Sigmoid colon (tissue), 7 donors: Measurements from ENCODE around the gene PRIMA1. TPM values are rescaled to one million over a fixed set of nuclear protein-coding genes. Genes with fewer than 3 reads are reported as not detected.

ENCODE experiments used
- DNase-seq: peaks from one replicate; pipeline ENCODE4 v3.0.0-alpha.2; 2019
- H3K27ac ChIP-seq, 4 donors: fragments of 200-600 bp; sonication (generic); one replicate each; pipeline ENCODE4 v1.5.1; 2016 to 2019; ENCODE audit warnings: mild to moderate bottlenecking in 1 of 4
- H3K27me3 ChIP-seq, 3 donors: fragments of 200-600 bp; sonication (generic); one replicate each; pipeline ENCODE4 v1.5.1; 2019; ENCODE audit warnings: mild to moderate bottlenecking in 1 of 3
- H3K36me3 ChIP-seq, 4 donors: fragments of 200-600 bp; sonication (generic); one replicate each; pipeline ENCODE4 v1.5.1; 2016 to 2019
- H3K4me1 ChIP-seq, 4 donors: fragments of 200-600 bp; sonication (generic); one replicate each; pipeline ENCODE4 v1.5.1; 2017 to 2019
- H3K4me3 ChIP-seq, 4 donors: fragments of 200-600 bp; sonication (generic); one replicate each; pipeline ENCODE4 v1.5.1; 2017 to 2019; ENCODE audit warnings: mild to moderate bottlenecking in 2 of 4, moderate library complexity in 1 of 4
- H3K9me3 ChIP-seq, 4 donors: fragments of 200-600 bp in 3 of 4; sonication (generic) in 3 of 4; one replicate each; pipeline versions ENCODE4 v1.5.1 to v1.6.1; 2013 to 2019
- EP300 ChIP-seq, 4 donors: sonication (generic); formaldehyde crosslinking; IDR thresholded peaks; one replicate each; pipeline ENCODE4 v1.6.1; 2017; ENCODE audit warnings: antibody characterized with exemption in 4 of 4
- POLR2A ChIP-seq, 2 donors: fragments of 450-650 bp; IDR thresholded peaks; one replicate each; pipeline ENCODE4 v1.6.1; 2016; ENCODE audit warnings: antibody characterized with exemption in 2 of 2, mild to moderate bottlenecking in 2 of 2, moderate library complexity in 2 of 2
- POLR2AphosphoS5 ChIP-seq, 4 donors: sonication (generic); formaldehyde crosslinking; IDR thresholded peaks; one replicate each; pipeline ENCODE4 v1.6.1; 2017; ENCODE audit warnings: antibody characterized with exemption in 4 of 4
- WGBS, 2 donors: extraction: QIAGEN DNeasy Blood & Tissue Kit; methylation state at CpG; one replicate each; pipeline ENCODE4 v1.1.7; 2013; 5-methylcytosine and 5-hydroxymethylcytosine counted together
- intact Hi-C: fragments of 100-400 bp; cut with DNase I; formaldehyde crosslinking; loops from one replicate; pipeline ENCODE4 v1.15.1; 2023
- polyA plus RNA-seq, 3 donors: library from polyadenylated mRNA; stranded (reverse); fragments of 200-250 nt; gene quantifications; one replicate each; pipeline ENCODE4 v1.2.3, GENCODE V29; 2013
- total RNA-seq, 4 donors: library from RNA; depleted of rRNA; stranded (reverse); fragments of >200 nt; gene quantifications; one replicate each; pipeline ENCODE4 v1.1.0, GENCODE V29; 2016
- TF ChIP-seq, protein P1 (sequence below), 4 experiments: fragments of 450-650 bp in 3 of 4; fragments of 200-600 bp in 1 of 4; IDR thresholded peaks; one replicate each; pipeline ENCODE4 v1.5.1; 2016 to 2019; ENCODE audit warnings: antibody characterized with exemption in 4 of 4, mild to moderate bottlenecking in 3 of 4, moderate library complexity in 2 of 4
- donor health status: healthy with polysubstance abuse.
- donor health status: Bipolar disorder and iron deficiency.
- donor health status: healthy.

Gene PRIMA1
- total and polyA plus RNA-seq, 7 donors: 0.23 to 21.9 (median 7.6) TPM

DNA sequence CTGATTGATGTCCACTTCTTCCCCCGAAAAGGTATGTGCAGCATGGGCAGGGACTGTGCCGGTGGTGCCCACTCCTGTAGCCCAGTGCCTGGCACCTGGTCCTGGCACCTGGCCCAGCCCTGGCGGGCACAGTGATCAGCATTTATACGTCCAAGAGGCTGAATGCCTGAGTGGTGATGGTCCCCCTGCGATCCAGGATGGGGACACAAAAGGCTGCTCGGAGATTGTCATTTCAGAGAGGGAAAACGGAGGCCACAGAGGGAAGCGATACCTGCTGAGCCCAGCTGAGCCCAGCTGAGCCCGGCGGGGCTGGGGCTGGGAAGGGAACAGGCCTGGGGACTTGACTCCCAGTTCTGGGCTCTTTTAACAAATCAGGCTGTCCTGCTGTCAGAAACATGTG lies 55.8 kb downstream of the PRIMA1 start:
- Histone ChIP-seq H3K4me1 (peaks cover 0 to 9% (median 0%) of the 10 kb centered on the region in 4 donors), H3K9me3 (no peaks in the 10 kb centered on the region), H3K27ac (no peak overlapping the region), H3K27me3 (no peaks in the 10 kb centered on the region), H3K36me3 (peaks cover 0 to 22% (median 0%) of the 10 kb centered on the region in 4 donors), H3K4me3 (no peak overlapping the region)
- DNase-seq: no peak
- no peak for TF ChIP-seq EP300 (IDR thresholded peaks at IDR 0.05)
- TF ChIP-seq POLR2A (IDR thresholded peaks at IDR 0.05): no peak
- TF ChIP-seq, protein P1, sequence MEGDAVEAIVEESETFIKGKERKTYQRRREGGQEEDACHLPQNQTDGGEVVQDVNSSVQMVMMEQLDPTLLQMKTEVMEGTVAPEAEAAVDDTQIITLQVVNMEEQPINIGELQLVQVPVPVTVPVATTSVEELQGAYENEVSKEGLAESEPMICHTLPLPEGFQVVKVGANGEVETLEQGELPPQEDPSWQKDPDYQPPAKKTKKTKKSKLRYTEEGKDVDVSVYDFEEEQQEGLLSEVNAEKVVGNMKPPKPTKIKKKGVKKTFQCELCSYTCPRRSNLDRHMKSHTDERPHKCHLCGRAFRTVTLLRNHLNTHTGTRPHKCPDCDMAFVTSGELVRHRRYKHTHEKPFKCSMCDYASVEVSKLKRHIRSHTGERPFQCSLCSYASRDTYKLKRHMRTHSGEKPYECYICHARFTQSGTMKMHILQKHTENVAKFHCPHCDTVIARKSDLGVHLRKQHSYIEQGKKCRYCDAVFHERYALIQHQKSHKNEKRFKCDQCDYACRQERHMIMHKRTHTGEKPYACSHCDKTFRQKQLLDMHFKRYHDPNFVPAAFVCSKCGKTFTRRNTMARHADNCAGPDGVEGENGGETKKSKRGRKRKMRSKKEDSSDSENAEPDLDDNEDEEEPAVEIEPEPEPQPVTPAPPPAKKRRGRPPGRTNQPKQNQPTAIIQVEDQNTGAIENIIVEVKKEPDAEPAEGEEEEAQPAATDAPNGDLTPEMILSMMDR (IDR thresholded peaks at IDR 0.05): no peak
- TF ChIP-seq POLR2AphosphoS5 (IDR thresholded peaks at IDR 0.05): no peak
- intact Hi-C loops: no loop called here
- WGBS, 2 donors: 87 to 90% methylated on average over 10 of the region's 10 CpGs

GRCh38 chr14:93731753-93732152 lies 56.5 kb downstream of the PRIMA1 start:
- no peak for TF ChIP-seq POLR2A (IDR thresholded peaks at IDR 0.05)
- no peak for TF ChIP-seq POLR2AphosphoS5 (IDR thresholded peaks at IDR 0.05)
- TF ChIP-seq EP300 (IDR thresholded peaks at IDR 0.05): no peak
- TF ChIP-seq, protein P1 (IDR thresholded peaks at IDR 0.05): no peak
- Histone ChIP-seq H3K4me3 (no peak overlapping the region), H3K27ac (no peak overlapping the region), H3K9me3 (no peaks in the 10 kb centered on the region), H3K27me3 (no peaks in the 10 kb centered on the region), H3K4me1 (peaks cover 0 to 9% (median 0%) of the 10 kb centered on the region in 4 donors), H3K36me3 (peaks cover 0 to 22% (median 0%) of the 10 kb centered on the region in 4 donors)
- no peak for DNase-seq
- intact Hi-C loops: no loop called here
- WGBS, 2 donors: 38 to 44% methylated on average over 7 of the region's 7 CpGs

GRCh38 chr14:93729993-93730392 lies 58.3 kb downstream of the PRIMA1 start:
- H3K36me3 ChIP-seq: peaks cover 0 to 25% (median 0%) of the 10 kb centered on the region in 4 donors
- no peaks in the 10 kb centered on the region for H3K27me3 ChIP-seq

DNA sequence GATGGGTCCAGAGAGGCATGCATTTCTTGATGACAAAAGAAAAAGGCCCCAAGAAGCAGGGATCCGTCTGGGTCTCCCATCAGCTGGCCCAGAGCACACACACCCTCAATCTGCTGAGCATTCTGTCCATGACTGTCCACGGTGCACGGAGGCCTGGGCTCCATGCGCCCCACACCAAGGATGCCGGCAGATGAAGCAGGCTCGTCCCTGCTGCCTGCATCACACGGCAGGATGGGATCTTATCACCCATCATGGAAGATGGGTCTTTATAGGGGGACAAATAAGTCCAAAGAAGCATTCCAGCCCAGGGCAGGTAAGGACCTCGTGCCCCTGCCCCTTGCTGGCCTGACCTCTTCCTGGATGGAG lies 59.7 kb downstream of the PRIMA1 start:
- Histone ChIP-seq H3K27ac (no peak overlapping the region), H3K9me3 (no peaks in the 10 kb centered on the region), H3K27me3 (no peaks in the 10 kb centered on the region), H3K4me3 (no peak overlapping the region), H3K4me1 (peaks cover 0 to under 1% (median 0%) of the 10 kb centered on the region in 4 donors), H3K36me3 (peaks cover 0 to 25% (median 0%) of the 10 kb centered on the region in 4 donors)
- 80 to 91% methylated on average over 8 of the region's 8 CpGs for WGBS, 2 donors
- no peak for DNase-seq
- TF ChIP-seq POLR2A (IDR thresholded peaks at IDR 0.05) (no peak), POLR2AphosphoS5 (IDR thresholded peaks at IDR 0.05) (no peak), EP300 (IDR thresholded peaks at IDR 0.05) (no peak)
- TF ChIP-seq, protein P1 (IDR thresholded peaks at IDR 0.05): no peak
- intact Hi-C loops: no loop called here

More at GRCh38 chr14:93729993-93730392, 58.3 kb downstream of the PRIMA1 start:
- peaks cover 0 to 9% (median 0%) of the 10 kb centered on the region in 4 donors for H3K4me1 ChIP-seq
- no peak for DNase-seq
- TF ChIP-seq, protein P1 (IDR thresholded peaks at IDR 0.05): no peak
- no peak for TF ChIP-seq POLR2AphosphoS5 (IDR thresholded peaks at IDR 0.05)
- no peak for TF ChIP-seq EP300 (IDR thresholded peaks at IDR 0.05)
- TF ChIP-seq POLR2A (IDR thresholded peaks at IDR 0.05): no peak
- H3K27ac ChIP-seq: no peak overlapping the region
- no peaks in the 10 kb centered on the region for H3K9me3 ChIP-seq
- intact Hi-C loops: no loop called here
- no peak overlapping the region for H3K4me3 ChIP-seq
- WGBS, 2 donors: 75 to 82% methylated on average over 10 of the region's 10 CpGs
